LNCaP clone FGC (cell line): ENCODE results near the gene LAMA2.

Experiments
- DNase-seq: peaks from one replicate; pipeline ENCODE4 v3.0.0-alpha.2; 2011; ENCODE audit warnings: low read depth
- H3K4me3 ChIP-seq: 2 replicates; pipeline ENCODE4 v1.5.1; 2011; ENCODE audit warnings: mild to moderate bottlenecking, low read depth, low read length, control low read depth
- TF ChIP-seq, protein P1 (sequence below): IDR thresholded peaks from 2 replicates; pipeline ENCODE4 v1.5.1; 2012; ENCODE audit warnings: mild to moderate bottlenecking; ENCODE audit not compliant: control insufficient read depth, insufficient read depth; ENCODE audit errors: extremely low read depth

Gene LAMA2

DNA sequence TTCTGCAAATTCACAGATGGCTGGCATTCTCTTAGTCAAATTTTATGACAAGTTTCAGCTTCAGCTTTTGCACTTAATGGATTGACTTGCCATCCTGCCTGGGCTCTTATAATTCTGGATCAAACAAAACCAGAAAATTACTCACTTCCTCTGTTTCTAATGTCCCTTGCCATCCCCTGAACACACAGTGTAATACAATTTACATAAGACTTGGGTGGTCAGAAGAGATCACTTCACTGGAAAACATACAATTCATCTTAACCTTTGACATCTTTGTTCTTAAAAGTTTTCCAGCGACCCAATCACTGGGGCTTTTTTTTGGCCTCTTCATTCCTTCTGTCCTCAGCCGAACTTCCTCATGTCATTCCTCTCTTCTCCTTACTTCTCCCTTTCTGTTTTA, 628.0 kb downstream of the LAMA2 start:
- DNase-seq: no peak

GRCh38 chr6:129513471-129513870, 630.5 kb downstream of the LAMA2 start:
- no peak overlapping the region for H3K4me3 ChIP-seq
- no peak for DNase-seq
- TF ChIP-seq, protein P1, sequence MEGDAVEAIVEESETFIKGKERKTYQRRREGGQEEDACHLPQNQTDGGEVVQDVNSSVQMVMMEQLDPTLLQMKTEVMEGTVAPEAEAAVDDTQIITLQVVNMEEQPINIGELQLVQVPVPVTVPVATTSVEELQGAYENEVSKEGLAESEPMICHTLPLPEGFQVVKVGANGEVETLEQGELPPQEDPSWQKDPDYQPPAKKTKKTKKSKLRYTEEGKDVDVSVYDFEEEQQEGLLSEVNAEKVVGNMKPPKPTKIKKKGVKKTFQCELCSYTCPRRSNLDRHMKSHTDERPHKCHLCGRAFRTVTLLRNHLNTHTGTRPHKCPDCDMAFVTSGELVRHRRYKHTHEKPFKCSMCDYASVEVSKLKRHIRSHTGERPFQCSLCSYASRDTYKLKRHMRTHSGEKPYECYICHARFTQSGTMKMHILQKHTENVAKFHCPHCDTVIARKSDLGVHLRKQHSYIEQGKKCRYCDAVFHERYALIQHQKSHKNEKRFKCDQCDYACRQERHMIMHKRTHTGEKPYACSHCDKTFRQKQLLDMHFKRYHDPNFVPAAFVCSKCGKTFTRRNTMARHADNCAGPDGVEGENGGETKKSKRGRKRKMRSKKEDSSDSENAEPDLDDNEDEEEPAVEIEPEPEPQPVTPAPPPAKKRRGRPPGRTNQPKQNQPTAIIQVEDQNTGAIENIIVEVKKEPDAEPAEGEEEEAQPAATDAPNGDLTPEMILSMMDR: no peak

More for the DNA sequence above, 628.0 kb downstream of the LAMA2 start:
- no peak overlapping the region for H3K4me3 ChIP-seq
- TF ChIP-seq, protein P1: no peak

- TF ChIP-seq, protein P1: no peak
- no peak overlapping the region for H3K4me3 ChIP-seq
- no peak for DNase-seq
Measured at GRCh38 chr6:129515004-129515403, 632.1 kb downstream of the LAMA2 start.

GRCh38 chr6:129516005-129516404, 633.1 kb downstream of the LAMA2 start:
- no peak overlapping the region for H3K4me3 ChIP-seq
- TF ChIP-seq, protein P1: no peak
- no peak for DNase-seq

- H3K4me3 ChIP-seq: no peak overlapping the region
- TF ChIP-seq, protein P1: no peak
Measured at GRCh38 chr6:129516787-129517186, 633.8 kb downstream of the LAMA2 start.

GRCh38 chr6:129517288-129517687, 634.4 kb downstream of the LAMA2 start:
- TF ChIP-seq, protein P1: no peak
- no peak overlapping the region for H3K4me3 ChIP-seq
- no peak for DNase-seq

More at GRCh38 chr6:129516787-129517186, 633.8 kb downstream of the LAMA2 start:
- no peak for DNase-seq

DNA sequence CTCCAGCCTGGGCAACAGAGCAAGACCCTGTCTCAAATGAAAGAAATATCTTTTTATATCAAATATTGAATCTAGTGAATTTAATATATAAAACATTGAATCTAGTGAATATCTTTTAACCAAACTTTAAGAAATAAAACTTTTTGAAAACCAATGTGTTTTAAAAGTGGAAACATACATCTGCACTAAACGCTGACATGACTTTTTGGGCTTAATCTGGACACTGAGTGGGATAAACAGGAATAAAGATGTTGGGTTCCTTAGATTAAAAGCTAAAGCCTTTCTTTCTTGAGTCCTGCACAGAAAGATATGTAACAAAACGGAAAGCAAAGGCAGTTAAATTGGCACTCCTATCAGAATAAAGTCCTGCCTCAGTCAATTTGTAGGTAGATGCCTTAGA, 636.8 kb downstream of the LAMA2 start:
- TF ChIP-seq, protein P1: no peak
- no peak overlapping the region for H3K4me3 ChIP-seq
- no peak for DNase-seq
